Panc1 (cell line): ENCODE results near the gene WWOX. TPM values are rescaled to one million over a fixed set of nuclear protein-coding genes. Genes with fewer than 3 reads are reported as not detected.

Experiments
- ATAC-seq: fragments of 200-7000 bp; cut with Tn5 transposase; 2 replicates; pipeline ENCODE4 v1.9.1; 2020; ENCODE audit warnings: mild to moderate bottlenecking, moderate library complexity
- BruUV-seq: library from RNA; stranded (reverse); fragments of 400-500 nt; replicated peaks from 2 replicates; lab custom pipeline; 2021; lab: Mats Ljungman, UMichigan
- CTCF ChIA-PET: fragments of 300-600 bp; sonication (Branson Sonifier 250); formaldehyde crosslinking; loops from one replicate; lab custom pipeline; 2022; ENCODE audit warnings: antibody characterized with exemption; lab: Charles Lee
- POLR2A ChIA-PET: fragments of 300-600 bp; sonication (Branson Sonifier 250); formaldehyde crosslinking; loops from one replicate; lab custom pipeline; 2022; ENCODE audit warnings: antibody characterized with exemption; lab: Charles Lee
- DNase-seq: peaks from one replicate; pipeline ENCODE4 v3.0.0-alpha.2; 2010; ENCODE audit warnings: low read depth, low spot score
- H3K27ac ChIP-seq: 2 replicates; pipeline ENCODE4 v1.5.1; 2011; ENCODE audit warnings: mild to moderate bottlenecking, low read length, inconsistent platforms
- H3K27me3 ChIP-seq: fragments of 200-500 bp; sonication (Bioruptor generic); 2 replicates; pipeline ENCODE4 v1.6.0; 2014; ENCODE audit warnings: low read length, inconsistent platforms; ENCODE audit not compliant: control insufficient read depth, insufficient read depth
- H3K36me3 ChIP-seq: fragments of 200-500 bp; sonication (Bioruptor generic); 2 replicates; pipeline ENCODE4 v1.5.1; 2014; ENCODE audit warnings: inconsistent platforms, mild to moderate bottlenecking, low read length, moderate library complexity; ENCODE audit not compliant: control insufficient read depth, insufficient read depth
- H3K4me1 ChIP-seq: 2 replicates; pipeline ENCODE4 v1.5.1; 2011; ENCODE audit warnings: inconsistent platforms, mild to moderate bottlenecking, low read length, moderate library complexity; ENCODE audit not compliant: control insufficient read depth, insufficient read depth
- H3K4me3 ChIP-seq, 2 experiments: 2 replicates each; pipeline ENCODE4 v1.5.1; 2011 to 2012; ENCODE audit warnings: low read depth in 2 of 2, low read length in 2 of 2, mild to moderate bottlenecking in 2 of 2, inconsistent platforms in 1 of 2, moderate library complexity in 1 of 2
- H3K9me3 ChIP-seq: fragments of 200-500 bp; sonication (Bioruptor generic); 2 replicates; pipeline ENCODE4 v1.5.1; 2014; ENCODE audit warnings: low read depth, mild to moderate bottlenecking, inconsistent platforms, low read length, moderate library complexity; ENCODE audit not compliant: control insufficient read depth, insufficient read depth
- POLR2AphosphoS5 ChIP-seq: IDR thresholded peaks from 2 replicates; pipeline ENCODE4 v1.6.1; 2012; ENCODE audit warnings: mild to moderate bottlenecking, low read depth, low read length, moderate library complexity
- REST ChIP-seq, 2 experiments: IDR thresholded peaks; 2 replicates each; pipeline ENCODE4 v1.6.1; 2011 to 2012; ENCODE audit warnings: low read depth in 2 of 2, control low read depth in 1 of 2, low read length in 1 of 2, mild to moderate bottlenecking in 1 of 2, moderate library complexity in 1 of 2; ENCODE audit not compliant: insufficient read depth in 1 of 2
- SIN3A ChIP-seq: IDR thresholded peaks from 2 replicates; pipeline ENCODE4 v1.6.1; 2012; ENCODE audit warnings: low read depth, mild to moderate bottlenecking, low read length, moderate library complexity, borderline replicate concordance; ENCODE audit not compliant: insufficient read depth
- TCF7L2 ChIP-seq: IDR thresholded peaks from 2 replicates; pipeline ENCODE4 v1.6.1; 2011; ENCODE audit warnings: mild to moderate bottlenecking, low read depth, low read length, inconsistent platforms
- in situ Hi-C: cut with HindIII; loops from 2 replicates; pipeline ENCODE4 v1.10.0; 2016; ENCODE audit warnings: low sequenced_read_pairs, low pct_unique_long_range_greater_than_20kb
- intact Hi-C: fragments of 100-400 bp; cut with micrococcal nuclease; formaldehyde crosslinking; loops from one replicate; pipeline ENCODE4 v1.10.0; 2022; ENCODE audit not compliant: unreplicated experiment
- total RNA-seq: library from RNA; stranded (reverse); gene quantifications from one replicate; pipeline ENCODE4 v1.2.1, GENCODE V29; 2021; ENCODE audit not compliant: unreplicated experiment
- TF ChIP-seq, protein P1 (sequence below): fragments of 450-650 bp; IDR thresholded peaks from 2 replicates; pipeline ENCODE4 v1.5.1; 2017; ENCODE audit warnings: mild to moderate bottlenecking

The WWOX gene
- total RNA-seq, 1 experiment from 2014 or later = 12.5 TPM

GRCh38 chr16:78363843-78364555 lies 264.5 kb downstream of the WWOX start:
- no peaks in the 10 kb centered on the region for H3K9me3 ChIP-seq
- no peak overlapping the region for H3K4me3 ChIP-seq
- no peak overlapping the region for H3K27ac ChIP-seq
- H3K4me1 ChIP-seq = no peaks in the 10 kb centered on the region
- no peaks in the 10 kb centered on the region for H3K36me3 ChIP-seq
- ChIA-PET POLR2A (interaction anchor here (0.5 kb wide), 1 partner anchor 161 kb away, joined by 12 read pairs; no protein-coding TSS in a partner anchor), CTCF (interaction anchor here (0.6 kb wide), 1 partner anchor 174 kb away, joined by 4 read pairs; no protein-coding TSS in a partner anchor)
- DNase-seq = no peak
- no peak for ATAC-seq
- no peaks in the 10 kb centered on the region for H3K27me3 ChIP-seq
- in situ Hi-C loops = no loop called here
- TF ChIP-seq TCF7L2 (no peak), REST (IDR thresholded peaks at IDR 0.05; ENCODE audit: insufficient read depth in 1 of 2, low read depth in 2 of 2, low read length in 1 of 2) (no peak), POLR2AphosphoS5 (no peak), SIN3A (no peak)
- TF ChIP-seq, protein P1, sequence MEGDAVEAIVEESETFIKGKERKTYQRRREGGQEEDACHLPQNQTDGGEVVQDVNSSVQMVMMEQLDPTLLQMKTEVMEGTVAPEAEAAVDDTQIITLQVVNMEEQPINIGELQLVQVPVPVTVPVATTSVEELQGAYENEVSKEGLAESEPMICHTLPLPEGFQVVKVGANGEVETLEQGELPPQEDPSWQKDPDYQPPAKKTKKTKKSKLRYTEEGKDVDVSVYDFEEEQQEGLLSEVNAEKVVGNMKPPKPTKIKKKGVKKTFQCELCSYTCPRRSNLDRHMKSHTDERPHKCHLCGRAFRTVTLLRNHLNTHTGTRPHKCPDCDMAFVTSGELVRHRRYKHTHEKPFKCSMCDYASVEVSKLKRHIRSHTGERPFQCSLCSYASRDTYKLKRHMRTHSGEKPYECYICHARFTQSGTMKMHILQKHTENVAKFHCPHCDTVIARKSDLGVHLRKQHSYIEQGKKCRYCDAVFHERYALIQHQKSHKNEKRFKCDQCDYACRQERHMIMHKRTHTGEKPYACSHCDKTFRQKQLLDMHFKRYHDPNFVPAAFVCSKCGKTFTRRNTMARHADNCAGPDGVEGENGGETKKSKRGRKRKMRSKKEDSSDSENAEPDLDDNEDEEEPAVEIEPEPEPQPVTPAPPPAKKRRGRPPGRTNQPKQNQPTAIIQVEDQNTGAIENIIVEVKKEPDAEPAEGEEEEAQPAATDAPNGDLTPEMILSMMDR = no peak
- no TSS peak for BruUV-seq
- intact Hi-C loops = no loop called here

GRCh38 chr16:78364556-78364880 lies 265.1 kb downstream of the WWOX start:
- CTCF ChIA-PET = no interaction called here

More at GRCh38 chr16:78364556-78364880, 265.1 kb downstream of the WWOX start:
- no peaks in the 10 kb centered on the region for H3K9me3 ChIP-seq
- intact Hi-C loops = no loop called here
- TF ChIP-seq POLR2AphosphoS5 (no peak), SIN3A (no peak), REST (IDR thresholded peaks at IDR 0.05; ENCODE audit: insufficient read depth in 1 of 2, low read depth in 2 of 2, low read length in 1 of 2) (no peak), TCF7L2 (no peak)
- TF ChIP-seq, protein P1 = no peak
- no peaks in the 10 kb centered on the region for H3K4me1 ChIP-seq
- POLR2A ChIA-PET = no interaction called here
- no peaks in the 10 kb centered on the region for H3K36me3 ChIP-seq
- no peak overlapping the region for H3K27ac ChIP-seq
- ATAC-seq (no peak), DNase-seq (no peak)
- in situ Hi-C loops = no loop called here
- H3K4me3 ChIP-seq = no peak overlapping the region
- no TSS peak for BruUV-seq
- no peaks in the 10 kb centered on the region for H3K27me3 ChIP-seq
